Mesothelial cell of epicardium (in vitro differentiated cells): ENCODE results near the gene OSBPL8. TPM values are rescaled to one million over a fixed set of nuclear protein-coding genes. Genes with fewer than 3 reads are reported as not detected.
A peak's percentile ranks its signal among the peaks of the same experiment; 100 is the strongest.

Experiments used
- DNase-seq, 2 experiments: peaks; one replicate each; pipeline ENCODE4 v3.0.0; 2021; ENCODE audit warnings: low spot score in 2 of 2; ENCODE audit not compliant: unreplicated experiment in 2 of 2
- H3K27ac Mint-ChIP-seq: 2 replicates; pipeline ENCODE4 v1.8.0; 2021; ENCODE audit warnings: mixed read lengths
- H3K27me3 Mint-ChIP-seq: 2 replicates; pipeline ENCODE4 v1.8.0; 2021; ENCODE audit warnings: low read depth, mixed read lengths
- H3K36me3 Mint-ChIP-seq: 2 replicates; pipeline ENCODE4 v1.8.0; 2021; ENCODE audit warnings: mixed read lengths
- H3K4me1 Mint-ChIP-seq: 2 replicates; pipeline ENCODE4 v1.8.0; 2021; ENCODE audit warnings: mixed read lengths
- H3K4me3 Mint-ChIP-seq: 2 replicates; pipeline ENCODE4 v1.8.0; 2021; ENCODE audit warnings: mild to moderate bottlenecking, moderate library complexity, mixed read lengths
- H3K9me3 Mint-ChIP-seq: 2 replicates; pipeline ENCODE4 v1.8.0; 2021; ENCODE audit warnings: mixed read lengths
- total RNA-seq: library from RNA; stranded (reverse); gene quantifications from 3 replicates; pipeline ENCODE4 v1.2.1, GENCODE V29; 2021
- TF ChIP-seq, protein P1 (sequence below): fragments of 200-600 bp; sonication (generic); IDR thresholded peaks from one replicate; pipeline ENCODE4 v1.5.0; 2021; ENCODE audit warnings: antibody characterized with exemption; ENCODE audit not compliant: unreplicated experiment

The OSBPL8 gene
- total RNA-seq, 1 donor from 2014 or later = 51.5 TPM

DNA sequence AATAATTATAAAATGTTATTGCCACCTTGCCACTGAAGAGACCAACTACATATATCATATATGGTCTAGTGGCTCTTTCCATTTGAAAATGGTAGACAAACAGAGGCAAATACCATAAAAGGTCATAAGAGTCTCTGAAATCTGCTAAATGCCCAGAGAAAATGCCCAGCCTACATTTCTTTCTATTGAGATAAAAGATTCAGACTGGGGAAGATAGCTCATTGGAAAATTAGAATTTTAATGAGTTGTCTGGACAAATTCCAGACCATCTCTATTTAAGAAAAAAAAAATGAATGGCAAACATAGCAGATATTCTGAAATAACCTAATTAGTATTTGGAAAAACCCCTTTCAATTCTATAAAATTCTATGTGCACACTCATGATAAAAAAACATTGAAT is 131.5 kb downstream of the OSBPL8 start:
- no peak for DNase-seq
- H3K4me3 Mint-ChIP-seq = no peak overlapping the region
- peaks cover 54% of the 10 kb centered on the region for H3K9me3 Mint-ChIP-seq
- no peaks in the 10 kb centered on the region for H3K27me3 Mint-ChIP-seq
- TF ChIP-seq, protein P1, sequence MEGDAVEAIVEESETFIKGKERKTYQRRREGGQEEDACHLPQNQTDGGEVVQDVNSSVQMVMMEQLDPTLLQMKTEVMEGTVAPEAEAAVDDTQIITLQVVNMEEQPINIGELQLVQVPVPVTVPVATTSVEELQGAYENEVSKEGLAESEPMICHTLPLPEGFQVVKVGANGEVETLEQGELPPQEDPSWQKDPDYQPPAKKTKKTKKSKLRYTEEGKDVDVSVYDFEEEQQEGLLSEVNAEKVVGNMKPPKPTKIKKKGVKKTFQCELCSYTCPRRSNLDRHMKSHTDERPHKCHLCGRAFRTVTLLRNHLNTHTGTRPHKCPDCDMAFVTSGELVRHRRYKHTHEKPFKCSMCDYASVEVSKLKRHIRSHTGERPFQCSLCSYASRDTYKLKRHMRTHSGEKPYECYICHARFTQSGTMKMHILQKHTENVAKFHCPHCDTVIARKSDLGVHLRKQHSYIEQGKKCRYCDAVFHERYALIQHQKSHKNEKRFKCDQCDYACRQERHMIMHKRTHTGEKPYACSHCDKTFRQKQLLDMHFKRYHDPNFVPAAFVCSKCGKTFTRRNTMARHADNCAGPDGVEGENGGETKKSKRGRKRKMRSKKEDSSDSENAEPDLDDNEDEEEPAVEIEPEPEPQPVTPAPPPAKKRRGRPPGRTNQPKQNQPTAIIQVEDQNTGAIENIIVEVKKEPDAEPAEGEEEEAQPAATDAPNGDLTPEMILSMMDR = no peak
- no peak overlapping the region for H3K27ac Mint-ChIP-seq
- peaks cover 8% of the 10 kb centered on the region for H3K4me1 Mint-ChIP-seq
- peaks cover 47% of the 10 kb centered on the region for H3K36me3 Mint-ChIP-seq

DNA sequence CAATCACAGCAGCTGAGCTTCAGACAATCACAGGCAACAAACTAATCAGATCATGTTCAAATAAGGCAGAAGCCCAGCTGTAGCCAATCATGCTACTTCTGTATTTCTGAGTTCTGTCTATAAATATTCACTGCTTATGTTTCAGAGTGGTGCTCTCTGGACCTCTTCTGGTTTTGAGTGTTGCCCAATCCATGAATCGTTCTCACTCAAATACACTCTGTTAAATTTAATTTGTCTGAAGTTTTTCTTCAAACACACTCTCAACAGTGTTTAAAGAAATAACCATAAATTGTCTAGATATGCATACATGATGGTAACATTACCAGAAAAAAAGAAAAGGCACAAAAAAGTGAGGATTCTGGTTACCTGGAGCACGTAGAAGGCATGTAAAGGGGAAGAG is 133.4 kb downstream of the OSBPL8 start:
- no peak for DNase-seq
- H3K27ac Mint-ChIP-seq = no peak overlapping the region
- no peak overlapping the region for H3K4me3 Mint-ChIP-seq
- H3K36me3 Mint-ChIP-seq = peaks cover 30% of the 10 kb centered on the region
- H3K9me3 Mint-ChIP-seq = peaks cover 35% of the 10 kb centered on the region
- no peaks in the 10 kb centered on the region for H3K27me3 Mint-ChIP-seq
- TF ChIP-seq, protein P1 = no peak
- H3K4me1 Mint-ChIP-seq = peaks cover 18% of the 10 kb centered on the region

DNA sequence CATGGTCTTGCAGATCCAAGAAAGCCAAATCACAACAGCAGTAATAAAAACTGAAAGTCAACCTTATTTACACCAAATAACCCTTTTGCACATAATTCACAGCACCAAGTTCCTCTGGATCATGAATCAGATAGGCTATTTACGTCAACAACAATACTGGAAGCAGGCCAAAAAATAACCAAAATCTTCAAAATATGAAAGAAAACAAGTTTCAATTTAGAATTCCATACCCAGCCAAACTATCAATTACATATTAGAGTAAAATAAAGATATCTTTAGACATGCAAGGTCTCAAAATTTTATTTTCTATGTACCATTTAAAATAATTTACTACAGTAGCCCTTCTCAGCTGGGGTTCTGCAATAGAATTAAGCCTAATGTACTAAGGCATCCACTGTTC is 134.6 kb downstream of the OSBPL8 start:
- H3K9me3 Mint-ChIP-seq = peaks cover 32% of the 10 kb centered on the region
- peaks cover 21% of the 10 kb centered on the region for H3K4me1 Mint-ChIP-seq
- TF ChIP-seq, protein P1 = no peak
- H3K36me3 Mint-ChIP-seq = peaks cover 28% of the 10 kb centered on the region
- no peak overlapping the region for H3K27ac Mint-ChIP-seq
- no peak overlapping the region for H3K4me3 Mint-ChIP-seq
- DNase-seq = no peak
- no peaks in the 10 kb centered on the region for H3K27me3 Mint-ChIP-seq

DNA sequence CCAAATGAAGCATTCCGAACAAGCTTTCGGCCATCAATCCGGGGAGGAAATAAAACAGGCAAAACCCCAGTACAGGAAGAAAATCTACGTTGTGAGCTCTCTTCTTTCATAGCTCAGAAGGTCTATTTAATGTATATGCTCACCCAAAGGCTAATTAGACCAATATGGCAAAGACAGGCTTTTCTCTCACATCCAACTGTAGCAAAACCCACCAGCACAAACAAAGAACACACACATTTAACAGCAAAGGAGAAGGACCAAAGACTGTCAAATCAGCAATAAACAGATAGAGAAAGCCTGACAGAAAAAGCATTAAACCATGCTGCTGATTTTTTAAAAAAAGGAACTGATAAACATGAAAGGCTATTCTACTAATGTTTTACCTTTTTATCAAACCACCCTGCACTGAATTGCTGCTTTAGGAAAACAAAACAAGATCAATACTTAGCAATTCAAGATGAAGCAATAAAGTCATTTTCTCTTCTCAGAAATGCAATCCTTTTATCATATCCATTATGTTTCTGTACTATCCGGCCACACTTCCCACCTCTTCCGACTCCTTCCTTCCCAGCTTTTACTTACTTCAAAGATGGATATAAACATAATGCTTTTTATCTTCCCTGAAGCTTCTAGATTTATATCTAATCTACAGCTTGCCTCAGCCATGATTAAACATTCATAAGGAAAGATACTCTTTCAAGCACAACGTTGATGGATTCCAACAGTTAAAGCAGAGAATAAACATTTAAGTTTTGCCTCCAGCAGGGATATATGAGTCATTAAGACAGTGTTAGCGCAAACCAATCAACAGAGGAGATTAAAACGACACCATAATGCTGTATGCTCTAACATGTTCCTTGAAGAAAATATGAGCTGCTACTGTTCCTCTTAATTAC is 136.8 kb downstream of the OSBPL8 start:
- no peak for DNase-seq
- Mint-ChIP-seq H3K36me3 (peaks cover 28% of the 10 kb centered on the region), H3K27me3 (no peaks in the 10 kb centered on the region), H3K4me1 (peaks cover 20% of the 10 kb centered on the region), H3K27ac (peak overlapping the region; percentile 87), H3K4me3 (peak overlapping the region; percentile 56), H3K9me3 (peaks cover 29% of the 10 kb centered on the region)
- TF ChIP-seq, protein P1 = no peak

DNA sequence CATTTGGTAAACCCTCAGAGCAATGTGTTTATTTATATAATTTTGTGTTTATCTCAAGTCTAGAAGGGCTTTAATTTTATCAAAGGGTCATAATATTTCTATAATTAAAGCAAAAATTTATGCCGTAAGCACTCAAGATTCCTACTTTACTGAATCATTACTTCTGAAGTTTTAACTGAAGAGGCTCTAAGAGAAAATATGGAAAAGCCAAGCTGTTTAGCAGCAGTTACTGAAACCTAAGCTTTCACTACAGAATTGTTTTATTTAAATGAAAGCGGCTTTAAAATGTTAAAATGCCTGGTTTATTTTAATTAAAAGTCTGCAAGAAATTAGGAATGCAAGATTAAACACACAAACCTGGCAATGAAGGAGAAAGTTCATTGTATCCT is 137.4 kb downstream of the OSBPL8 start:
- no peak for DNase-seq
- H3K27me3 Mint-ChIP-seq = no peaks in the 10 kb centered on the region
- peaks cover 20% of the 10 kb centered on the region for H3K4me1 Mint-ChIP-seq
- TF ChIP-seq, protein P1 = no peak
- peaks cover 33% of the 10 kb centered on the region for H3K36me3 Mint-ChIP-seq
- H3K4me3 Mint-ChIP-seq = peak overlapping the region; percentile 56
- peak overlapping the region; percentile 87 for H3K27ac Mint-ChIP-seq
- peaks cover 29% of the 10 kb centered on the region for H3K9me3 Mint-ChIP-seq
